HG03108 (cell line): ENCODE data around the gene CNOT4.
"Not testable (repeated sequence)": the region's sequence is repeated elsewhere in the genome, so short reads cannot be mapped to it uniquely, and the experiment has no call there.

Experiments
- ATAC-seq: cut with Tn5 transposase; IDR thresholded peaks from one replicate; pipeline ENCODE4 v1.9.1; 2021; ENCODE audit warnings: moderate library complexity; ENCODE audit not compliant: unreplicated experiment

CNOT4 gene

DNA sequence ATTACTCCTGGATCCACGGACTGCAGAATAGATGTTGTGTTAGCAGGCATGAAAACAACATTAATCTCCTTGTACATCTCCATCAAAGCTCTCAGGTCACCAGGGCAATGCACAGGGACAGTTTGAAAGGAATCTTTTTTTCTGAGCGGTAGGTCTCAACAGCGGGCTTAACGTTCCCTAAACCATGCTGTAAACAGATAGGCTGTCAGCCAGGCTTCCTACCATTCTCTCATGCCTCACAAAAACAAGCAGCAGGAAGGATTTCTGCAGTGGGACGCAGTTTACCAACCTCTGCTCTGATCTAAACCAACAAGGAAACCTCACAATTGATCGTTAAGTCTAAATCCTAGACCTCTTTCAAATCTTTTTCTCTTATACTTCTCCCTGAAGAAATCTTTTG, 50.8 kb downstream of the CNOT4 start:
- no peak for ATAC-seq

DNA sequence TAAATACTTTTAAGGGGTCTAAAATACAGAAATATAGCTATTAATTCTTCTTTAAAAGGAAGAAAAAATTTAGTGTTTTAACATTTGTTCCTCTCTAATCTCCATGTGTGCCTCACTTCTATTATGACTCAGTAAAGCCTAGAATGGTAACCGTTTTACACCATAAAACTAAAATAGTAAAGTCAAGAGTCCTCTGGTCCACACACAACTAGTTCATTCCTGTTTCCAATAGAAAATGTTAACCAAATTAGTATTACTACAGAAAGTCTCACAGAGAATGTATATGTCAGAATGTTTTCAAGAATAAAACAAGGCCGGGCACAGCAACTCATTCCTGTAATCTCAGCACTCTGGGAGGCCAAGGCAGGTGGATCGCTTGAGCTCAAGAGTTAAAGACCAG, 55.8 kb downstream of the CNOT4 start:
- no peak for ATAC-seq

DNA sequence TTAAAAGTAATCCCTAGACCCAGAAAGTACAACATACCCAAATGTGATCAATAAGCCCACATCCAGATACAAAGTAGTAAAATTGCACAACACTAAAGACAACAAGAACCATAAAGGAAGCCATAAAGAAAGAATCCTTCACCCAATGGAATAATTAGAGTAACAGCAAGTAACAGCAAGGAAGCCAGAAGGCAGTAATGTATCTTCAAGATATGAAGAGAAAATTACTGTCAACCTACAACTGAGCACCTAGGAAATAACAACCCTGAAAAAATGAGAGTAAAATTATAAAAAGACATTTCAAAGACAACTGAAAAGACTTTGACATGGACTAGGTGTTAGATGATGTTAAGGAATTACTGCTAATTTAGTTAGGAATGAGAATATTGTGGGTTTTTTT, 60.5 kb downstream of the CNOT4 start:
- no peak for ATAC-seq

DNA sequence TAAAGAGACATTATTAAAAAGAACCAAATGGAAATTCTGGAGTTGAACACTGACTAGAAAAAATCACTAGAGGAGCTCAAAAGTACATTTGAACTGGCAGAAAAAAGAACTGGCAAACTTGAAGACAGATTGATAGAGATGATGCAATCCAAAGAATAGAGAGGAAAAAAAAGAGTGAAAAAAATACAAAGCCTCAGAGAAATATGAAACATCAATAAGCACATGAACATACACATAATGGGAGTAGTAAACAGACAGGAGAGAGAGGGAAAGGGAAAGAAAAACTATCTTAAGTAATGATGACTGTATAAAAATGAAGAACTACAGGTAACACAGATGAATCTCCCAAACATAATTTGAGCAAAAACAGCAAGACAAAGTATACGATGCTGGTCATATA, 61.1 kb downstream of the CNOT4 start:
- no peak for ATAC-seq

DNA sequence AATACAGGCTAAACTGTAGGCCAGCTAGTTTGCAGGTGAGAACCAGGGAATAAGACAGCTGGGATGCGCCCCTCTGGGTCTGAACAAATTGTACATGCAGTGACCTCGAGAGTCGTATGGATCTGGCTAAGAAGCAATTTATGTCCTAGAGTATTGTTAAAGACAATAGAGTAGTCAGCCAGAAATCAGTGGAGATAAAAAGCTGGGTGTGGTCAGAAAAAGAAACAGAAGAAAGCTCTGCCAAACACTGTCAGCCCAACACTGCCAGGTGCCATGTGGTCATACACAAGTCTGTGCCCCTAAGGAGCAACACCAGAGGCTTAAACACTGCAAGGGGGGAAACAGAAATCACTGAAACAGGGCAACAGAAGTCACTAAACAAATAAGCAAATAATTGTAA, 62.2 kb downstream of the CNOT4 start:
- no peak for ATAC-seq

DNA sequence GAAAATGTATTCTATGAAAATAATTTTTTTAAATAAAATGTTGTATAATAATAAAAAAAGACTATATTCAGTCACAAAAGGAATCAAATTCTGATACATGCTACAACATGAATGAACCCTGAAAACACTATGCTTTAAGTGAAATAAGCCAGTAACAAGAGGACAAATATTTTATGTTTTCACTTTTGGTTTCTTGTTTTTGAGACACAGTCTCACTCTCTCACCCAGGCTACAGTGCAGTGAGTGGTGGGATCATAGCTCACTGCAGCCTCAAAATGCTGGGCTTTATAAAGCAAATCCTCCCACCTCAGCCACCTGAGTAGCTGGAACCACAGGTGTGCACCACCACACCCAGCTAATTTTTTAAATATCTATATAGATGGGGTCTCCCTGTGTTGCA, 64.2 kb downstream of the CNOT4 start:
- ATAC-seq: no peak

DNA sequence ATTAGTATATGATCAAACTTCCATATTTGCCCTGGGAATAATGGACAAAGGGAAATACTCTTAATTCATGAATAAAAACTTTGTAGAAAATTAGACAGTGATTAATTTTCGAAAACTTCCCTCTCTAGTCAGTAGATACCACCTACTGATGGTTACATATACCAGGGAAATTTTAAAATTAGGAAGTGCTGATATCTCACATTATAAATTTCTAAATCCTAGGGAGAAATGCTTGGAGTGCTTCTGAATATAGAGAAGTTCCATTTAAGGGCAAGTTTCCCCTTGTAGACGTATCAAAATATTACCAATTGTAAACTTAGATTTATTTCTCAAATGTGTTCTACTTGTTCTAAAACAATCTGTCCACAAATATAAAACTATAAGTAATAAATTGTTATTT, 64.6 kb downstream of the CNOT4 start:
- ATAC-seq: not testable (repeated sequence)

DNA sequence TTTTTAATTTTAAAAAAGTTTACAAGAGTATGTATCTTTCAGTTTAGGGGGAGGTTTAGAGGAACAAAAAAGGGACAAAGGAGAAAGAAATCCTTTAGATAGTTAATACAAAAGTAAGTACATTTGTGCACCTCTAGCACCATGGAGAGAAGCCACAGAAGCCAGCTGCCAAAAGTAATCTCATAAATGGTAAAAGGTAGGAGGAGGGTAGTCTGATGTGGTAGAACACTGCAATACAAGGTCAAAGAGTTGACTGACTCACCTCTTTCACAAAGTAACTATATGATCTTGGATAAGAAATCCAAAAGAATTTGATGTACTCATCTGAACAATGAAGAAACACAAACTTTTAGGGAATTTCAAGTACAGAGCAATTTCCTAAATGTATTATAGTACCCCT, 68.1 kb downstream of the CNOT4 start:
- no peak for ATAC-seq

DNA sequence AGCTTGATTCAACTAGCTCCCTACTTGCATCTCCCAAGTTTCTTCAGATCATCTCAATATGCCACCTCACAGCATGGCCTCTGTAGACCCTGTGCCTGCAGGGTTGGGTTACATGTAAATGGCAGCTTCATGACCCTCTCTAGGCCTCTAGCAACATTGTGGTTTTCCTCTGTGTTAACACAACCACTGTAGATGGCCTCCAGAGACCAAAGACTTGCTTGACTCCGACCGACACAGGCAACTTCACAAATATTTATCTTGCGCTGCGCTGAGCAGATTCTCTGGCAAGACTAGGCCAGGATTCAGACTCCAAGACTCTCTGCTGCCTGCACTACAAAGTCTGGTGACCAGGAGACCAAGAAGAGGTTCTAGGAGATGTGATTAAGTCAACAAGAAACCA, 75.9 kb downstream of the CNOT4 start:
- ATAC-seq: no peak

DNA sequence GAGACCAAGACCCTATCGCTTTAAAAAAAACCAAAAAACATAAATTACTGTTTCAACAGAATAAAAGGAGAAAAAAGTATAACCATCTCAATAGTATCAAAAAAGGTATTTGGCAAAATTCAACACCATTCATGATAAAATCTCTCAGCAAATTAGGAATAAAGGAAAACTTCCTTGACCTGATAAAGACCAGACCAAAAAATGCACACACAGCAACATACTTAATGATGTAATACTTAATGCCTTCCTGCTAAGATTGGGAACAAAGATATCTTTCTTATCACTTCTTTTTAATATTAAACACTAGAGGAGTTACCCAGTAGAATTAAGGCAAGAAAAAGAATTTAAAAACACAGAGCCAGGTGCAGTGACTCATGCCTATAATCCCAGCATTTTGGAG, 79.3 kb downstream of the CNOT4 start:
- ATAC-seq: no peak

DNA sequence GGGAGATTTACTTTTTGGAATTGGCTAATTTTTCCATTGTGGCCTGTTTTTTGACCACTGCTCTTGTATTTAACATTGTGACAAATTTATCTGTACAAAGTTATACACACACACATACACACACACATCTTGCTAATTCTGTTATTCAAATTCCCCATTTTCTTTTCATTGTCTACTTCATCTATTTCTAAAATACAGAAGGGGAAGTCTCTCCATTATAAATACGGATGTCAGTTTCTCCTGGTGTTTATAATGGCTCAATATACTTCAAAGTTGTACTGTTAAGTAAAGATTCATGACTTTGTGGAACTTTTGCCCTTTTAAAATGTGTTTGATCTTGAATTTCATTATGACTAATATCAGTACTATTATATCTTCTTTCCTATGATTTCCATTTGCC, 81.0 kb downstream of the CNOT4 start:
- ATAC-seq: no peak

DNA sequence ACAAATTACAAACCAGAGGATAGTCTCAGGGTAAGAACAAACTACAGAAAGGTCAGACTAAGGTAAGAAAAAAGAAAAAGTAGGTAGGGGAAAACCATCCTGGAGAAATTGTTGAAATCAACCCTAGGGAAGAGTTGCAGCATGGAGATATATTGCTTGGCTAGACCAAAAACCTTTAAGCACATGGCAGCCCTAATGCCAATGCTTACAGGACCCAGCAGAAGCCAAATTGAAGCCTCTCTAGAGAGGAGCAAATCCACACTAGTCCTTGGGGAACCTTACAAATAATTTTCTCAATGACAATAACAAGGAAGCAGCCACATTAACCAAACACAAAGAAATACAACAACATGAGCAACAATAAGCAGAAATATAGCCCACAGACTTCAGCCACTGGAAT, 81.9 kb downstream of the CNOT4 start:
- no peak for ATAC-seq

DNA sequence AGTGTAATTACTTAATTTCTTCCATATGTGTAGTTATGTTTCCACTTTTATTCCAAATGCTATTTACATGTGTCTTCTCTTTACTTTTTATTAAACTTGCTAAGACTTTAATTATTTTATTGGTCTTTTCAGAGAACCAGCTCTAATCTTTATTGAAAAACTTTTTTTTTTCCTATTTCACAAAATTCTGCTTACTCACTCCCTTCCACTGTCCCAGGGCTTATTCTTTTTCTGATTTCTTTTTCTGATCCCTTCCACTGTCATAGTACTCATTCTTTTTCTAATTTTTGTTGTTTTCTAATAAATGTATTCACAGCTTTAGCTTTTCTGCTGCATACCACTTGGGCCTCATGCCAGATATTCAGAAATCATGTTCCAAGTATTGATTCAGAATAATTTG, 82.7 kb downstream of the CNOT4 start:
- no peak for ATAC-seq

DNA sequence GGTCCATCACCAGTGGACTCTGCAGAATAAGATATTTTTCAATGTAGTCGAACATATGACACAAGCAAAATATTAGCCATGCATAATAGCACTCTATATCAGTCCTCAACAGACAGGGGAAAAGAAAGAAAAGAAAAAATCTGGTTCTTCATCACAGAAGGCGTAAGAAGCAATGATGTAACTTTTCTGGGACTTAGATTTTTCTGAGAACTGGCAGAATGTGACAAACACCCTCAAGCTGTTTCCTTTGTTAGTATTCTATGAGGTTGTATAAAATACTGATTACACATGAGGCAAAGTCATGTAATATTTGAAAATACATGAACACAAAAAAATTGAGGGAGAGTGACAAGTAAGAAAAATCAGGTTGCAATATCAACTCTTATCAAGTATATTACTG, 84.9 kb downstream of the CNOT4 start:
- ATAC-seq: no peak

DNA sequence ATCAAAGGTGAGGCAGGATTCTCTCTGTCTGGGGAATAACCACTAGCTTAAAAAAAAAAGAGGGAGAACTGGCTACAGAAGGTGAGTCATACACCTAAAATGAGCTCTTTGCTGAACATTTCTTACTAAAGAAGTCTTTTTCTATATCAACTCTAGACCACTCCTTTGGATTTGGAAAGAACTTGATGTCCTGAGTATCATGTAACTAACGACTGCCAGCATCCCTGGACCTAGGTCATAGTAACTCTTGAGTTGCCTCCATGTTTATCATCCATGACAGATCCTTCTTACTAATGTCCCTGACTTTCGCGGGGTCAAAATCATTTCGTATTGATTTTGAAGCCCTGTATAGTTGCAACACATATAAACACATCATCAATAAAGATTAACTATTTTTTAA, 89.1 kb downstream of the CNOT4 start:
- ATAC-seq: no peak

DNA sequence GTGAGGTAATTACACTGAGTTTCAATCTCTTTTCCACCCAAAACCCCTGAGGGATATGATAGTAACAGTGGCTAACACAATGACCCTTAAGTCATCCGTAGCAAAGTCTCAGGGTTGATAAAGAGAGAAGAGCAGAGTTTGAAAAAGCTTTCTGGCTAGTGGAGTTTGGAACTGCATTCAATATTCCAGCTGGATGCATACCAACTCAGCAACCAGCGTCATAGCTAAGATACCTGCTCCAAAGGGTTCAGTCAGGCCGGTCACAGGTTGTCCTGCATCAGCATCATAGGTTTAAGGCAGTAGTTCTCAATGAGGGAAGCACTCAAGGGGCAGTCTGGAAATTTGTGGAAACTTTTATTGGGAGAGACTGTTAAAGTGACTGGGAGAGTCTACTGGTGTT, 93.5 kb downstream of the CNOT4 start:
- no peak for ATAC-seq

DNA sequence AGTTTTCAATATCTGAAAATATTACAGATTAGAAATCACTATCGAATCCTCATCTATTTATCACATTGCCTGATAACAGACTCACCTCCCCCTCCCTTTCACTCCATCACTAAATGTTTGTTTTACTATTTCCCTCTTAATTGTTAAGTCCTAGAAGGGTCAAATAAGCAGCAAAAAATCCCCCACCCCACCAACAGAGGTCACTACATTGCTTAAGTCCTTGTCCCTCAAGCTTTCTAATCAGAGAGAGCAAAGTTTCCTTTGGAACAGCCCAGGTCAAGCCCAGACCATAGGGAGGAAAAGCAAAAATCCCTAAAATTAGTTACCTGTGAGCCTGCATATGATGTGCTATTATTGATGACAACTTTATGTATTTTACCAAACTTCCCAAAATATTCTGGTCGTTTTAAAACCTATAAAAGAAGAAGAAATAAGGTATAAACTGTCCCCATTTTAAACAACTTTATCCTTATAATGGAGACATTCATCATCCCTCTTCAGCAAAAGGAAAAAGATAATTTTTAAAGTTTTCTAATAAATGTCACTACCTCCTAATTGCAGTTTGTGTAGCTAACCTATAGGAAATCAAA, 95.0 kb downstream of the CNOT4 start:
- ATAC-seq: no peak

DNA sequence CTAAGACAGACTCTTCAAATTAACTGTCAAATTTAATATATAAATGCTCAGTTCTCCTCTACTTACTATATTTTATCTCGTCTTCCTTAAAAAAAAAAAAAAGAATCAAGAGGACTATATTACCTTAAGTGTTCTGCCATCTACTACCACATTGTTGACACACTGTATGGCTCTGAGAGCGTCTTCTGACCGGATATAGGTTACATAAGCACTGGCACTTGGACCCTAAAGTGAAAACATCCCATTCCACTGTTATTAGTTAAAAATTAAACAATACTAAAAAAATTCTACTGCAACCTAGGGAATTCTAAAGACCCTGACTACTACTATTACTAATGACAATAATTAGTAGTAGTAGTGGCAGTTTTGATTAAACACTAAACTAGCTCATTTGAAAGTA, 95.7 kb downstream of the CNOT4 start:
- no peak for ATAC-seq

DNA sequence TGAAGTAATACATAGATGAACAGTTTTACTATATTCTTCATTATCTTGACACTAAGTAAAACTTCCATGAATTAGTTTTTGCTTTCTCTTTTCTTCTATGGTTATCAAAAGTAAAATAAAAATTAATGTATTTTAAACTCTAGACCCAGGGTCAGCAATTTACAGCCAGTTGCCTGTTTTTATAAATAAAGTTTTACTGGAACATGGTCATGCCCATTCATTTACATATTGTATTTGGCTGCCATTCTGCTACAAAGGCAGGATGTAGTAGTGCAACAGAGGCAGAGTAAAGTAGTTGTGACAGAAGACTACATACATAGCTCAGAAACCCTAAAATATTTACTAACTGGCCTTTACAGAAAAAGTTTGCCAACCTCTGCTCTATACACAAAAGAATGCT, 98.8 kb downstream of the CNOT4 start:
- ATAC-seq: no peak

DNA sequence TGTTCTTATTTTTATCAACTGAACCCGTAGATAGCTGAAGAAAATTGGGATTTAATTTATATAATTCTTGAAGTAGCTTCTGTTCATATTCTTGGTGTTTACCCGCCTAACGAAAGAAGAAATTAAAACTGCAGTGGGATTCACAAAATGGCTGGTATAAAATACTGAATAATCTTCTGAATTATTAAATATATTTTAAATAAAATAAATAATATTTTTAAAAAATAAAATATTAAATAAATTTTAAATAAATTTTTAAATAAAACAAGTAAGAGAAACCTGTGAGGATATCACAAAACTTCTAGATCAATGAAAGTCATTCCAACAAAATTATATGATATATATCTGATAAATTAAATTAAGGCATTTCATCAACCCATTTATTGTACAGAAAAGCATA, 99.4 kb downstream of the CNOT4 start:
- no peak for ATAC-seq

DNA sequence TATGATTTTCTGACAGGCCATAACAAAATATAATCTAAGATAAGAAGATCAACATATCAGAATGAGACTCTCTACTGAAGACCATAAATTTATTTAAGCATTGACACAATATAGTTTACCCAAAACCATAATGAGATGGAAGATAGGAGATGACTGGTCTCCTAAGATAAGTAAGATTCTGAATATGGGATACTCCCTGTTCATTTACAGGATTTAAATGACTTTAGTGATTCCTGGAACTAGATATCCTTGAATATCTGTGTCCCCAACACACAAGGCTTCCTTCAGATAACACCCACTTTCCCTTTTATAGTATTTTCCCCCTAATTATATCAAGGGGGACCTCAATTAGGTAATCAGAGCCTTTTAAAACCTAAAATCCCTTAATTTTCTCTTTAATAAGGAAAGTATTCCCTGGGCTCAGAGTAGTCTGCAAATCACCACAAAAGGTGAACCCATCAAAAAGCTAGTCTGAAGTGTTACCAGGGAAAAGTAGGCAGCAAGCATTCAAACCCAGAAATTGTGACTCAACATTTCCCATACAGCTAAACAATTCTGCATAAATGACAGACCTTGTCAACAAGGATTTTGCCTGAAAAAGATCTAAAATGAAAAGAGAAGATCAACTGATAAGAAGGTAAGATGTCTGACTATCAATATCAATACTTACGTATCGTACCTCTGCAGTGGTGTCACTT, 99.9 kb downstream of the CNOT4 start:
- no peak for ATAC-seq

DNA sequence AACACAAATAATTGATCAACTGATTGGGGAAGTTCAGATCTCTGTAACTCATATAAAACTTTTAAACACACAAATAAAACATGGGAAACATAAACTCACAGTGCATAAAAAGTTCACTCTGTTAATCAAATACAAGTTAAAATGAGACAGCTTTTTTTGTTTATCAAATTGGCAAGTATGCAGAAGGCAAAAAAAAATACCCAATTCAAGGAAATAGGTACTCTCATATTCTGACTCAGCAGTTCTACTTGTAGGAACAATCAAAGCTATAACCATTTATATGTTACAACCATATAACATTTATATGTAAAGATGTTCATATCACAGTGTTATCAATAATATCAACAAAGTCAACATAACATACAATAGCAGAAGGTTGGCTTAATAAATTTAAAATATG, 102.0 kb downstream of the CNOT4 start:
- ATAC-seq: no peak

DNA sequence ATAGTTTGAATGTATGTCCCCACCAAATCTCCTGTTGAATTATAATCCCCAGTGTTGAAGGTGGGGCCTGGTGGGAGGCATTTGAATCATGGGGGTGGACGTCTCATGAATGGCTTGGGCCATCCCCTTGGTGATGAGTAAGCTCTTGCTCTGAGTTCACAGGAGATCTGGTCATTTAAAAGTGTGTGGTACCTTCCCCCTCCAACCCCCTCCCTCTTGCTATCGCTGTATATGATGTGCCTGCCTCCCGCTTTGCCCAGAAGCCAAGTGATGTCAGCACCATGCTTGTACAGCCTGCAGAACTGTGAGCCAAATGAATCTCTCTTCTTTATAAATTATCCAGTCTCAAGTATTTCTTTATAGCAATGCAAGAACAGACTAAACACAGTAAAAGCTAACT, 103.0 kb downstream of the CNOT4 start:
- no peak for ATAC-seq
